ENCODE results near the gene REPS2.

REPS2 gene

GRCh38 chrX:17081968-17082367, 135.5 kb downstream of the REPS2 start:
- DNase-seq (ENCODE audit: low read depth in 2 of 2): no peak

GRCh38 chrX:17082831-17083230, 136.4 kb downstream of the REPS2 start:
- DNase-seq (ENCODE audit: low read depth in 2 of 2): no peak

DNA sequence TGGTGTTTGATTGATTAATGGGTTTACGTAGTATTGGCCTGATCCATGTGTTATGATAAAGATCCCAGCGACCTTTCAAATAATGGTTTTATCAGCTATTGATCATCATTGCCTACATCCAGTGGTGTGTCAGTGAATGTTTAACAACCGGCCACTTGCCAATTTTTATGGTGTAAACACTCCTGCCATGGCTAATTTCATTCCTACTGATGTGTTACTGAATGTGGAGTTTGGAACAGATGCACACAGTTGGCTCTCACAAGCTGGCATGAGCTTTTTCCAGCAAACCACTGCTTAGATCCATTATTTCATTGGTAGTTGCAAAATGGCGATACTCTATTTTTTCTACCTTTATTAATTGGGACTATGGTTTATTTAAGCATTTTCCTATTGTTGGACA, 139.9 kb downstream of the REPS2 start:
- no peak for DNase-seq (ENCODE audit: low read depth in 2 of 2)

DNA sequence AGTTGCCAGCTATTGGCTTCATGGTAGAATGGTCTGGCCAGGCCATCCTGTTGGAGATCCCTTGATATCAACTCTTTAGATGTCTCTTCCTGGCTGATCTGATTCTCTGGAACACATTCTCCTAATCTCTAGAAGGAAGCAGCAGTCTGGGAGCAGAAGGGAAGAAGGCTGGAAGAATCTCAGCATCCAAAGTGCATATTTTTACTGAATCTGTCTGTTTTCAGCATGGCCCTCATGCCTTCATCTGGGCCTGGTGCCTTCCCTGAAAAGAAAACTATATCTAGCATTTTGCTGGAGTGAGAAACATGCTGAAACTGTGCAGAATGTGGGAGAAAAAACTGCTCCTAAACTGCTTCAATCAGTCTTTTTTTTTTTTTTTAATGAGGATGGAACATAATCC, 148.7 kb downstream of the REPS2 start:
- DNase-seq (ENCODE audit: low read depth in 2 of 2): no peak

DNA sequence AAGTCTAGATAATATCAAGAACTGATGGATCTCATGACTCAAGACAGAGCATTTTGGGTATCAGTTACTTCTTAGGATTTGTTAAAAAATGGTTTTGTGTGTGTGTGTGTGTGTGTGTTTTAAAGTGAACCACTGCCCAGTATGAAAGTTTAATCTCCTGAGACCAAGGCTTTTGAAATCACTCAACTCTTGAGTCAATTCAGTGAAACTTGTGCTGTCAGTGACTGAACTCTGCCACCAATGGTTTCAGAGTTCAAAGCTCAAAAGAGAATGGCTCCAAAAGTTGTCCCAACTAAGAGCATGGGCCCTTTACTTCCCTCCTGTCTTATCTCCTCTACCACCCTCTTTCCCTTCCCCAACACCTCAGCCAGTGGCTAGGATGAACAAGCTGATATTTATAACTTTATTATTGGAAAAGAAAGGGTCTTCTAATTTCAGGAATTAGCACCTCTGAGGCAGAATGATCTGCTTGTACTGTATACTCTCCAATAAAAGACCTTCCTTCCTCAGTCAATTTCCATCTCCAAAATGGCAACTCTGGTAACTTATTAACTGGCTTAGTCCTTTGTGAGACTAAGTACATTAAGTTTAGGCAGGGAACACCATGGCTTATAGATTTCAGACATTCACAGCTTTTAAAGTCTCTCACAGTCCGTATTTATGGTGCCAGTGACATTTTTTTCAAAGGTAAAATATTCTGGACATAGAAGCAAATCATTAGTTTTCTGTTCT, 152.2 kb downstream of the REPS2 start:
- no peak for DNase-seq (ENCODE audit: low read depth in 2 of 2)

- DNase-seq (ENCODE audit: low read depth in 2 of 2): no peak
Measured at GRCh38 chrX:17104433-17104832, 158.0 kb downstream of the REPS2 start.

GRCh38 chrX:17120816-17121215, 174.4 kb downstream of the REPS2 start:
- DNase-seq (ENCODE audit: low read depth in 2 of 2): no peak

GRCh38 chrX:17154001-17154400, 207.5 kb downstream of the REPS2 start:
- no peak for DNase-seq (ENCODE audit: low read depth in 2 of 2)

- DNase-seq (ENCODE audit: low read depth in 2 of 2): no peak
Measured at GRCh38 chrX:17160975-17161374, 214.5 kb downstream of the REPS2 start.

GRCh38 chrX:17161991-17162390, 215.5 kb downstream of the REPS2 start:
- DNase-seq (ENCODE audit: low read depth in 2 of 2): no peak

GRCh38 chrX:17164079-17164478, 217.6 kb downstream of the REPS2 start:
- no peak for DNase-seq (ENCODE audit: low read depth in 2 of 2)

- no peak for DNase-seq (ENCODE audit: low read depth in 2 of 2)
Measured at GRCh38 chrX:17164941-17165340, 218.5 kb downstream of the REPS2 start.

GRCh38 chrX:17167915-17168314, 221.5 kb downstream of the REPS2 start:
- no peak for DNase-seq (ENCODE audit: low read depth in 2 of 2)

DNA sequence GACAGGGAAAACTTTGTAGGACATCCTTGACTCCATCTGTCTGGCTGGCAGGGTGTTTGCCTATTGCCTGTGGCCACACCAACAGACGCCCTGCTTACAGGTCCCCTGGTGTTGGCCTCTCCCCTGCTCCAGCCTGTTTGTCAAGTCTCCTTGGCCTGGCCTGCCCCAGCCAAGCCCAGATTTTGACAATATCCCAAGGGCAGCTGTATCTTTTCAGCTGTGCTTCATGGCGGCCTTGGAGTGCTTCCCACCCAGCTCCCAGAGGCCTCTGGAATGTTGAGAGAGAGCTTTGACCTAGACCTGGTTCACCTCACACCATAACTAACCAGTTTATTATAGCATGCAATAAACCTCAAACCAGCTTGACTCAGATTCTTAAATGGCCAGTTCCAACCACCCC, 224.5 kb downstream of the REPS2 start:
- no peak for DNase-seq (ENCODE audit: low read depth in 2 of 2)

DNA sequence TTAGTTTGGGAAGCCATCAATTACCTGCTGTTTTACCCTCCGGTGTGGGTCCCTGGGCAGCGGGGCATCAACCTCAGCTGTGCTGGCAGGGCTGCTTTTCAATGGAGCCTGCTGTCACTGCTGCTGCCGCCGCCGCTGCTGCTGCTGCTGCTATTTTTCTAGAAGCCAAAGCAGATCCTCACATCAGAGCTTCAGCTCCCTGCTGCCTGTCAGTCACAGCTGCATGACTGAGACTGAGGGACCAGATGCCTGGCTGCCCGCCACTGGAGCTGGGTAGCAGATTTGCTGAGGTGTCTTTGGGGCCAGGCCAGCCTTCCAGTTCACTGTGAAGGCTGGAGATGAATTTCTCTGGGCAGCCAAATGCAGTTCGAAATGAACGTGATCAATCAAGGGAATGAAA, 228.2 kb downstream of the REPS2 start:
- DNase-seq (ENCODE audit: low read depth in 2 of 2): no peak

DNA sequence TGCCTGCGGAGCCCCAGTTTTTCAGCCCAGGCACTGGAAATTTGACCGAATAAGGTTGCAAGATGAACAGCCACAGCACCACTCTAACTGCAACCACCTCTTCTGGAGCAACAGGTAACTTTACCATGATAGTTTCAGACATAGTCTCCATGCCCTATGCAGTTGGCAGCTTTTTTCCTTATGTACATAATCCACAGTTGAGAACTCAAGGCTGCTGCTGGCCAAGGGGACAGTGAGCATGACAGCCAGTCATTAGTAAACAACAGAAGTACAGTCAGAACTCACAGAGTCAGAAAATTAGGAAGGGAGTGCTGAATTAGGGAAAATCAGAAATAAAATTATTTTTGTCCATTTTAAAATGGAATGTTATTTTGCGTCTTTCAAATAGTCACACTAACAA, 235.9 kb downstream of the REPS2 start:
- no peak for DNase-seq (ENCODE audit: low read depth in 2 of 2)

GRCh38 chrX:17183566-17183965, 237.1 kb downstream of the REPS2 start:
- no peak for DNase-seq (ENCODE audit: low read depth in 2 of 2)

DNA sequence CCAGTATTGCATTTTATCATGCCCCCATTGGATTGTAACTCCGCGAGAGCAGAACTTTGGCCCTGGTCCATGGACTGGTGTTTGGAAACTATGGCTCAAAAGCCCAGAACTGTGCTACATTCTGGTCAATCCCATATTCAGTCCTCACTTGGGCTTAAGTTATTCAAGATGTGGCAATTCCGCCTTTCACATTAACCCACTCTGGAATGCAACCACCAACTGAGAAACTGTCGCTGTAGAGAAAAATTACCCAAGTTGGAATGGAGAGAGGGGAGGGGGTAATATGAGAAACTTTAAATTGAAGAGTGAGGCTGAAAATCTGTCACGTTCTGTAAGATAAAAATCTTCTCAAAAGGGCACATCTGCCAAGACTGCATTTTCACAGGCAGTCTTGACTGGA, 239.0 kb downstream of the REPS2 start:
- no peak for DNase-seq (ENCODE audit: low read depth in 2 of 2)

GRCh38 chrX:17187136-17187756, 240.8 kb downstream of the REPS2 start:
- DNase-seq (ENCODE audit: low read depth in 2 of 2): no peak

GRCh38 chrX:17192106-17192505, 245.6 kb downstream of the REPS2 start:
- no peak for DNase-seq (ENCODE audit: low read depth in 2 of 2)

Data from stimulated activated CD8-positive, alpha-beta memory T cell treated with anti-CD3 and anti-CD28 coated beads, Interleukin-15, amount 100 ng/mL, for 48 hours (primary cell).